SKM-1 treated with dmso at 0.1 percent for 144 hours (cell line): ENCODE results near the gene MRTFA.
"Not testable (repeated sequence)": the region's sequence is repeated elsewhere in the genome, so short reads cannot be mapped to it uniquely, and the experiment has no call there.

Experiments used
- DNase-seq: peaks from one replicate; lab custom pipeline; 2025; ENCODE audit not compliant: unreplicated experiment; lab: John Stamatoyannopoulos, UW

MRTFA gene

GRCh38 chr22:40403141-40403540 is 233.4 kb downstream of the MRTFA start:
- no peak for DNase-seq

- DNase-seq, result no peak
Observed at GRCh38 chr22:40401981-40402406, 234.5 kb downstream of the MRTFA start.

GRCh38 chr22:40401532-40401931 is 235.0 kb downstream of the MRTFA start:
- DNase-seq, result no peak

- DNase-seq, result peak; percentile 95
Observed at GRCh38 chr22:40400159-40400558, 236.4 kb downstream of the MRTFA start.

- DNase-seq, result no peak
Observed at GRCh38 chr22:40399621-40400020, 236.9 kb downstream of the MRTFA start.

- no peak for DNase-seq
Observed at GRCh38 chr22:40397396-40397795, 239.1 kb downstream of the MRTFA start.

- DNase-seq, result no peak
Observed at GRCh38 chr22:40396882-40397281, 239.6 kb downstream of the MRTFA start.

GRCh38 chr22:40395607-40396006 is 240.9 kb downstream of the MRTFA start:
- no peak for DNase-seq

GRCh38 chr22:40394607-40395006 is 241.9 kb downstream of the MRTFA start:
- no peak for DNase-seq

GRCh38 chr22:40392618-40393017 is 243.9 kb downstream of the MRTFA start:
- DNase-seq, result no peak

- no peak for DNase-seq
Observed at GRCh38 chr22:40391417-40391816, 245.1 kb downstream of the MRTFA start.

- no peak for DNase-seq
Observed at GRCh38 chr22:40388231-40388630, 248.3 kb downstream of the MRTFA start.

GRCh38 chr22:40387746-40388145 is 248.8 kb downstream of the MRTFA start:
- no peak for DNase-seq

GRCh38 chr22:40385036-40385782 is 251.3 kb downstream of the MRTFA start:
- DNase-seq, result peak; percentile 44

- no peak for DNase-seq
Observed at GRCh38 chr22:40383905-40384304, 252.6 kb downstream of the MRTFA start.

GRCh38 chr22:40381461-40381860 is 255.1 kb downstream of the MRTFA start:
- DNase-seq, result no peak

GRCh38 chr22:40378448-40378847 is 258.1 kb downstream of the MRTFA start:
- DNase-seq, result not testable (repeated sequence)

GRCh38 chr22:40377931-40378330 is 258.6 kb downstream of the MRTFA start:
- no peak for DNase-seq

GRCh38 chr22:40376149-40376548 is 260.4 kb downstream of the MRTFA start:
- DNase-seq, result no peak

GRCh38 chr22:40374567-40374966 is 262.0 kb downstream of the MRTFA start:
- no peak for DNase-seq

- DNase-seq, result no peak
Observed at GRCh38 chr22:40368836-40369235, 267.7 kb downstream of the MRTFA start.

GRCh38 chr22:40368016-40368415 is 268.5 kb downstream of the MRTFA start:
- no peak for DNase-seq

GRCh38 chr22:40367342-40367741 is 269.2 kb downstream of the MRTFA start:
- DNase-seq, result no peak
